Neural cell (in vitro differentiated cells): ENCODE results near the gene TMEM92. TPM values are rescaled to one million over a fixed set of nuclear protein-coding genes. Genes with fewer than 3 reads are reported as not detected.
"Not testable (repeated sequence)": the region's sequence is repeated elsewhere in the genome, so short reads cannot be mapped to it uniquely, and the experiment has no call there.

Experiments
- H2AFZ ChIP-seq: fragments of 200-600, 300-800 bp; sonication (generic), shearing (Covaris generic); 2 replicates; pipeline ENCODE4 v1.6.0; 2014; ENCODE audit warnings: low read depth, mild to moderate bottlenecking, antibody characterized with exemption, low read length, moderate library complexity
- H3F3A ChIP-seq: fragments of 200-600 bp; shearing (Covaris generic); 2 replicates; pipeline ENCODE4 v1.6.1; 2016; ENCODE audit warnings: mild to moderate bottlenecking, moderate library complexity, mixed read lengths, antibody characterized with exemption, low read length; ENCODE audit not compliant: insufficient read depth, poor library complexity, severe bottlenecking
- H3K27ac ChIP-seq: fragments of 200-600, 300-800 bp; sonication (generic), shearing (Covaris generic); 2 replicates; pipeline ENCODE4 v1.5.1; 2014; ENCODE audit warnings: mild to moderate bottlenecking, low read length, moderate library complexity
- H3K27me3 ChIP-seq: fragments of 300-800, 200-600 bp; sonication (generic), shearing (Covaris generic); 2 replicates; pipeline ENCODE4 v1.6.0; 2014; ENCODE audit warnings: mild to moderate bottlenecking, low read depth, low read length, moderate library complexity; ENCODE audit not compliant: insufficient read depth
- H3K36me3 ChIP-seq: fragments of 300-800, 200-600 bp; sonication (generic), shearing (Covaris generic); 2 replicates; pipeline ENCODE4 v1.5.1; 2014; ENCODE audit warnings: mild to moderate bottlenecking, antibody characterized with exemption, low read length, moderate library complexity; ENCODE audit not compliant: insufficient read depth
- H3K4me2 ChIP-seq: fragments of 300-800, 200-600 bp; sonication (generic), shearing (Covaris generic); 2 replicates; pipeline ENCODE4 v1.6.0; 2014; ENCODE audit warnings: mild to moderate bottlenecking, low read length
- H3K4me3 ChIP-seq: fragments of 300-800, 200-600 bp; sonication (generic), shearing (Covaris generic); 2 replicates; pipeline ENCODE4 v1.5.1; 2014; ENCODE audit warnings: mild to moderate bottlenecking, low read length, moderate library complexity
- H3K79me2 ChIP-seq: fragments of 200-600 bp; shearing (Covaris generic); replicated peaks from 2 replicates; pipeline ENCODE4 v1.6.0; 2014; ENCODE audit warnings: mild to moderate bottlenecking, low read length, moderate library complexity; ENCODE audit not compliant: insufficient read depth
- H3K9ac ChIP-seq: fragments of 300-800, 200-600 bp; sonication (generic), shearing (Covaris generic); 2 replicates; pipeline ENCODE4 v1.6.1; 2016; ENCODE audit warnings: mild to moderate bottlenecking, low read length, mixed read lengths
- H3K9me2 ChIP-seq: fragments of 200-600 bp; shearing (Covaris generic); 2 replicates; pipeline ENCODE4 v1.6.1; 2016; ENCODE audit warnings: mild to moderate bottlenecking, low read length, mixed read lengths; ENCODE audit not compliant: insufficient read depth
- H3K9me3 ChIP-seq: fragments of 200-600, 300-800 bp; sonication (generic), shearing (Covaris generic); 2 replicates; pipeline ENCODE4 v1.6.1; 2016; ENCODE audit warnings: mild to moderate bottlenecking, mixed run types, low read length, moderate library complexity, mixed read lengths
- H4K20me1 ChIP-seq: fragments of 200-600 bp; shearing (Covaris generic); 2 replicates; pipeline ENCODE4 v1.6.1; 2016; ENCODE audit warnings: mild to moderate bottlenecking, mixed run types; ENCODE audit not compliant: insufficient read depth
- CTCF ChIP-seq: fragments of 450-650 bp; IDR thresholded peaks from 2 replicates; pipeline ENCODE4 v1.5.1; 2014; ENCODE audit warnings: antibody characterized with exemption, mild to moderate bottlenecking, moderate library complexity; ENCODE audit not compliant: poor library complexity, severe bottlenecking
- EP300 ChIP-seq: fragments of 450-650 bp; conservative IDR thresholded peaks from 2 replicates; pipeline ENCODE4 v1.6.1; 2014; ENCODE audit warnings: antibody characterized with exemption, mild to moderate bottlenecking, moderate library complexity; ENCODE audit not compliant: poor library complexity, severe bottlenecking
- MXI1 ChIP-seq: fragments of 450-650 bp; conservative IDR thresholded peaks from 2 replicates; pipeline ENCODE4 v1.6.1; 2014; ENCODE audit warnings: antibody characterized with exemption, mild to moderate bottlenecking; ENCODE audit not compliant: poor library complexity, severe bottlenecking
- REST ChIP-seq: IDR thresholded peaks from 2 replicates; pipeline ENCODE4 v1.6.1; 2012; ENCODE audit warnings: borderline replicate concordance
- polyA plus RNA-seq: library from polyadenylated mRNA; depleted of rRNA; stranded (reverse); fragments of >200 nt; gene quantifications from 2 replicates; pipeline ENCODE4 v1.2.3, GENCODE V29; 2014

The TMEM92 gene
- polyA plus RNA-seq, 1 donor from 2014 or later: not detected

GRCh38 chr17:50269477-50270434, 4.5 kb upstream of the TMEM92 start:
- H2AFZ ChIP-seq: no peak overlapping the region
- no peak overlapping the region for H3K27ac ChIP-seq
- no peaks in the 10 kb centered on the region for H3K36me3 ChIP-seq

GRCh38 chr17:50270435-50271362, 3.6 kb upstream of the TMEM92 start:
- no peak overlapping the region for H3K9ac ChIP-seq
- no peaks in the 10 kb centered on the region for H3K9me3 ChIP-seq
- H4K20me1 ChIP-seq: no peaks in the 10 kb centered on the region
- H3K36me3 ChIP-seq: no peaks in the 10 kb centered on the region
- peaks cover 21% of the 10 kb centered on the region for H3K27me3 ChIP-seq
- no peak overlapping the region for H3K27ac ChIP-seq
- H3F3A ChIP-seq: no peaks in the 10 kb centered on the region
- H2AFZ ChIP-seq: no peak overlapping the region
- no peaks in the 10 kb centered on the region for H3K79me2 ChIP-seq
- H3K4me2 ChIP-seq: no peak overlapping the region
- H3K9me2 ChIP-seq: no peaks in the 10 kb centered on the region
- no peak overlapping the region for H3K4me3 ChIP-seq
- TF ChIP-seq REST (no peak), MXI1 (no peak)

More at GRCh38 chr17:50269477-50270434, 4.5 kb upstream of the TMEM92 start:
- Histone ChIP-seq H3K9me2 (no peaks in the 10 kb centered on the region), H3K4me3 (no peak overlapping the region), H3K79me2 (no peaks in the 10 kb centered on the region), H4K20me1 (no peaks in the 10 kb centered on the region), H3F3A (no peaks in the 10 kb centered on the region), H3K9me3 (no peaks in the 10 kb centered on the region), H3K27me3 (peaks cover 20% of the 10 kb centered on the region), H3K4me2 (no peak overlapping the region), H3K9ac (no peak overlapping the region)
- peak; percentile 37 for TF ChIP-seq CTCF
- TF ChIP-seq EP300: no peak

- not testable (repeated sequence) for H3K4me3 ChIP-seq, H4K20me1 ChIP-seq, H3K9me2 ChIP-seq, H3F3A ChIP-seq, H3K9me3 ChIP-seq, H3K36me3 ChIP-seq, H3K9ac ChIP-seq, H3K4me2 ChIP-seq, H3K79me2 ChIP-seq, H2AFZ ChIP-seq, H3K27ac ChIP-seq
- H3K27me3 ChIP-seq: peaks cover 21% of the 10 kb centered on the region
These were observed 2.9 kb upstream of the TMEM92 start for GRCh38 chr17:50271363-50271750.
